HG02840 (cell line): ENCODE data around the gene ZNF180.
"Not testable (repeated sequence)": the region's sequence is repeated elsewhere in the genome, so short reads cannot be mapped to it uniquely, and the experiment has no call there.

Experiments
- ATAC-seq: cut with Tn5 transposase; IDR thresholded peaks from one replicate; pipeline ENCODE4 v1.9.1; 2021; ENCODE audit warnings: mild to moderate bottlenecking, moderate library complexity, moderate number of reproducible peaks; ENCODE audit not compliant: unreplicated experiment, low FRiP score

The ZNF180 gene

DNA sequence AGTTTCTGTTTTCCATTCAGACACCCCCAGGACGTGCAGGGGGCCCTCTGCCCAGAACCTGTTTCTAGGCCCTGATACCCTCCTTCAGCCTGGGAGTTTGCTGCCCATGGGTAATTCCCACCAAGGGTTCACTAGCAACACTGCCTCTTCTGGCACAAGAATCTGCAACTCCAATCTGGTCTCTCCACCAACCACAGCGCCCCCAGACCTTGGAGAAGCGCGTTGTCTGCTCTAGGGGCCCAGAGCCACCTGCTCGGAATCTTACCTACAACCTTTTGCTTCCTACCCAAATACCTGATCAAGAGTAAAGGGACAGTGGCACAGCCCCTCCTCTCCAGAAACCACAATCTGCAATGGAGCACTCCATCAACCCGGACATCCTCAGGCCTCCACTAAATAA, 763 bp downstream of the ZNF180 start:
- no peak for ATAC-seq

- ATAC-seq = no peak
Observed at GRCh38 chr19:44498988-44499387, 1.3 kb downstream of the ZNF180 start.

GRCh38 chr19:44496711-44497110, 3.6 kb downstream of the ZNF180 start:
- ATAC-seq = no peak

GRCh38 chr19:44476559-44477408, 23.5 kb downstream of the ZNF180 start:
- no peak for ATAC-seq

GRCh38 chr19:44468730-44469129, 31.6 kb downstream of the ZNF180 start:
- ATAC-seq = not testable (repeated sequence)

GRCh38 chr19:44462600-44463286, 37.6 kb downstream of the ZNF180 start:
- ATAC-seq = not testable (repeated sequence)

GRCh38 chr19:44456016-44456415, 44.3 kb downstream of the ZNF180 start:
- not testable (repeated sequence) for ATAC-seq

GRCh38 chr19:44455100-44455499, 45.2 kb downstream of the ZNF180 start:
- no peak for ATAC-seq

GRCh38 chr19:44452367-44452766, 48.0 kb downstream of the ZNF180 start:
- ATAC-seq = no peak

DNA sequence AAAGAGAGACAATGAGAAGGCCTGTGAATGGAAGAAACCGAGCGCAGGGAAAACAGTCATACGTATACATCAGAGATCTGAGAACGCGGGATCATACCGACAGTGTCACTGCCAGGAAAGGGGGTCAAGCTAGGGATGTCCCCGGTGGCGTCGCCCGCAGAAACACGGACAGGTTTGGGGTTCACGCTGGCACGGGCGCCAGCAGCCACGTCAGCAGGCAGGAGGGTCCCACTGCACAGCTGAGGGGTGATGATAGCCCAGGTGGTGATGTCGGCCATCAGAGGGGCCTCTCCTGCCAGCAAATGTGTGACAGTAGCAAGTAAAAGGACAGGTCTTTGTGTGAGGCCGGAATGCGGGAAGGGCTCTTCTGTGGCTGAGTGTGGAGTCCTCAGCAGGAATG, 48.6 kb downstream of the ZNF180 start:
- no peak for ATAC-seq

GRCh38 chr19:44447916-44448674, 52.2 kb downstream of the ZNF180 start, which contains the start of gene ZNF229:
ZNF229 (minus strand) TSS chr19:44448472; CDS start chr19:44442847, 5,625 bp downstream.
- ATAC-seq = no peak

- no peak for ATAC-seq
Observed at GRCh38 chr19:44438441-44438840, 61.9 kb downstream of the ZNF180 start.

- ATAC-seq = no peak
Observed at GRCh38 chr19:44435441-44435840, 64.9 kb downstream of the ZNF180 start.

GRCh38 chr19:44430956-44431355, 69.4 kb downstream of the ZNF180 start:
- ATAC-seq = no peak
